Stimulated activated CD8-positive, alpha-beta memory T cell treated with anti-CD3 and anti-CD28 coated beads, Interleukin-7, amount 100 ng/mL, for 1 hour (primary cell): ENCODE results near the gene TCP1.
"Not testable (repeated sequence)": the region's sequence is repeated elsewhere in the genome, so short reads cannot be mapped to it uniquely, and the experiment has no call there.

Experiments
- DNase-seq, 2 donors: peaks; one replicate each; pipeline ENCODE4 v3.0.0-alpha.2; 2020; ENCODE audit warnings: low read depth in 2 of 2

TCP1 gene

DNA sequence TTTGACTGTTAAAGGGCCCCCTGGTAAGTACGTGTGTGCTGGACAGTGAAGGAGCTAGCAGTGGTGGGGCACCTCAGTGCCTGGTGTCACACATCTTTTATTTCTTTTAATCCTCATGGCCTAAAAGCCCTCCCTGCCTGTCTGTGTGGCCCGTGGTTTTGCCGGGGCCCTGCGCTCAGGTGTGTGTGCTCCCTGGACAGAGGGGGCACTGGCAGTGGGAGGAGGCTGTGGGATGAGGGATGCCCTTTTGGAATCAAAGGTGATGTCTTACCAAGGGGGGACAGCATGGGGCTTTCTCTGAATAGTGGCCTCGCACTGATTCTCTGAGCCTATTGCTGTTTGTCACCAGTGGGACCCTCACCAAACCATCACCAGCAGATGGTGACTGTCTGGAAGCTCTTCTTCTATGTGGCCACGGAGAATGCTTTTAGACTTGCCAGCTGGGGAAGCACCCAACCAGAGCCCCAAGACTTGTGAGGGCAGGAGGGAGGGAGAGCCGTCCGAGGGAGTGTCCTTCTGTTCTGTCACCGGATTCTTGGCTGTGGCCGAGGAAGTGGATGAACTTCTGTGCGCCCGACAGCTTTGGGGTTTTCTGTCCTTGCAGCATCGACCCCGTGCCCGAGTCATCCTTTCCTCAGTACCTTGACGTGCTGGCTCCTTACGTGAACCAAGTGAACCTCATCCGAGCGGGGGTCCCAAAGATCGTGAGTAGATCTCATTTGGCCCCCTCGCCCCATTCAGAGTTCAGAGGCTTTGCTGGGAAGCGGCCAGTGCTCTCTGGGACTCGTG, 28.7 kb upstream of the TCP1 start:
- DNase-seq: no peak

DNA sequence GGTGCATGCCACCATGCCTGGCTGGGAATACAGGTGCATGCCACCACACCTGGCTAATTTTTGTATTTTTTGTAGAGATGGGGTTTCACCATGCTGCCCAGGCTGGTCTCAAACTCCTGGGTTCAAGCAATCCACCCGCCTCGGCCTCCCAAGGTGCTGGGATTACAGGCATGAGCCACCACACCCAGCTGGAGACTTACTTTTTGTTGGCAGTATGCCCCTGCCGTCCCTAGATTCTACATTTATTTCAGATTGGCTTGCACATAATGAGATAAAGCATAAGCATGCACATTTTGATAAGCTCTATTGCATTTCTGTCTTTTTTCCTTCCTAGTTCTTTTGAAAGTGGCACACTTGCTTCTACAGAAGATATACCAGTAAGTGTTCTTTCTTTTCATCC, 27.4 kb upstream of the TCP1 start:
- not testable (repeated sequence) for DNase-seq

DNA sequence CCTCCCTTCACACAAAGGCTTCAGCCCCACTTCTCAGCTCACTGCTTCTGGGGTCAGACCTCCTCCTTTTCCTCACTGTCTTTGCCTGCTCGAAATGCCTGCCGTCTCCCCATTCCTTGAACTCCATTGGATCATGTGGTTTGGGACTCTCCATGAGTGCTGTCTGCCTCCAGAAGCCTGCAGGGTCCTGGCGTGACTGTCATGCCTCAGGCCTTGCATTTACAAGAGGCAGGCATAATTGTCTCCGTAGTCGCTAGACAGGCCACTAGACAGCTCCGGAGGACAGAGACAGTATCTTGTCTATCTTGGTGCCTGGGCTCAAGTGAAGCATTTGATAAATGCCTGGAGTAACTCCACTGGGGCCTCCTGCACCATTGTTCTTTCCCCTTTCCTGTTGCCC, 26.0 kb upstream of the TCP1 start:
- DNase-seq: no peak

DNA sequence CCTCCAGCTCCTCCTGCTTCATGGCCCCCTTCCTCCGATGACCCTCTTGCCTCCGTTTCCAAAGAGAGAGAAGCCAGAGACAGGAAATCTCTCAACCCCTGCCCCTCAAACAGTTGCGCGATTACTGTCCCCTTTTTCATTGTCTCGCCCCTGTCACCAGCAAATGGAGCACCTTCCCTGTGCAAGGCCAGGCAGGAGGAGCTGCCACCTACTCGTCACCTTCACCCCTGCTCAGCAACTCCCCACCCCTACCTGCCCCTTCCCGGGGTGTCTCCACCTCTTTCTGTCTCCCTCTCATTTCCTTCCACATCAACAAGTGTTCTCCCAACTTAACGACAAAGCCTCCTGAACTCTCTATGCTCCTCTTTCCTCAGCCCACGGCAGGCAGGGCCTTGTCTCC, 24.4 kb upstream of the TCP1 start:
- DNase-seq: no peak

DNA sequence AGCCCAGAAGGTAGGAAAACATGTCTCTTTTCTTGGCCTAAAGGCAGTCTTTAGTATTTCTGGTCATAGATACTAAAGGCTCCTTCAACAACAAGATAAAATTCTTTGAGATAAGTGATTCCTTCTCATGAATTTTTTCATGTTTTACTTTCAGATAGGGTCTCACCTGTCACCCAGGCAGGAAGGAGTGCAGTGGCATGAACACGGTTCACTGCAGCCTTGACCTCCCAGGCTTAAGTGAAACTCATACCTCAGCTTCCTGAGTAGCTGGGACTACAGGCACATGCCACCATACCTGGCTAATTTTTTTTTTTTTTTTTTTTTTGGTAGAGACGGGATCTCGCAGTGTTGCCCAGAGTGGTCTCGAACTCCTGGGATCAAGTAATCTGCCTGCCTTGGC, 19.7 kb upstream of the TCP1 start:
- no peak for DNase-seq

DNA sequence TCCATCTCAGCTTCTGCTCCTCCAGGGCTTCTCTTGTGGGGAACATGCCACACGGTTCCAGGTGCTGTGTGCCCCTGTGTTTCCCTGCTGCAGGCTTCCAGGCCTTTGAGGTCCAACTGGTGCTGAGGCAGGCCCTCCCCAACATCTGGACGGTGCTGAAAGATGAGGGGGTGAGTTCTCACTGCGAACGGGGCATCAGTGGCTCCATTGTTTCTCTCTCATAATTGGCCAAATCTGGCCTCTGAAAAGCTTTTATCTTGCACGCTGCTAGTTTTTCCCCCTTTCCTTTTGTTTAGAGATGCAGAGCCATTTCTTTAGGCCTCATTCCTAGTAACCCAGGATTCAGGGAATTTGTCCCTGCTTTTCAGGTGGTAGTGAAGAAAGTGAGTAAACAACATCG, 19.2 kb upstream of the TCP1 start:
- DNase-seq: no peak

DNA sequence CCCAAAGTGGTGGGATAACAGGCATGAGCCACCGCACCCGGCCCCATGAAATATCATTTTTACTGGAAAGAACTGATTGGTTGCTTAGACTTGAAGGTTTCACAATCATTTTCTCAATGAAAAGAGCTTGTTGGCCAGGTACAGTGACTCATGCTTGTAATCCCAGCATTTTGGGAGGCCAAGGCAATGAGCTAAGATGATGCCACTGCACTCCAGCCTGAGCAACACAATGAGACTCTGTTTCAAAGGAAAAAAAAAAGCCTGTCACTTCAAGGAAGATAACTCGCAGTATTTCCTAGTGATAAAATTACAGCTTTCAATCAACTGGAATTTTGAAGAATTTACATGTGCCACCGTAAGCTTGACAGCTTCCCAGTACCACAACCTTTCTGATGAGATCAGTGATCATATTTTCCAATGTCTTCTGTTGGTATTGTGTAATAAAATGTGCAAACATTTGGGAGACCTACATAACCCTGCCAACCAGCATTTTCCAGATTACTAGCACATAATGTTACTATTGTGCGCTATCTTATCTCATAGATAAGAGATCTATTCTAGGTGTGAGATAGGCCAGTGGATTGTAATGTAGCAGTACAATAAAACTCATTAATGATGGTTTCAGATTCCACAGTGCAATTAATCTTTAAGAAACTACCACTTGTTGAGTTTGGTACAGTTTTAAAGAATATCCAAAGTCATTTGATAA, 17.9 kb upstream of the TCP1 start:
- no peak for DNase-seq

DNA sequence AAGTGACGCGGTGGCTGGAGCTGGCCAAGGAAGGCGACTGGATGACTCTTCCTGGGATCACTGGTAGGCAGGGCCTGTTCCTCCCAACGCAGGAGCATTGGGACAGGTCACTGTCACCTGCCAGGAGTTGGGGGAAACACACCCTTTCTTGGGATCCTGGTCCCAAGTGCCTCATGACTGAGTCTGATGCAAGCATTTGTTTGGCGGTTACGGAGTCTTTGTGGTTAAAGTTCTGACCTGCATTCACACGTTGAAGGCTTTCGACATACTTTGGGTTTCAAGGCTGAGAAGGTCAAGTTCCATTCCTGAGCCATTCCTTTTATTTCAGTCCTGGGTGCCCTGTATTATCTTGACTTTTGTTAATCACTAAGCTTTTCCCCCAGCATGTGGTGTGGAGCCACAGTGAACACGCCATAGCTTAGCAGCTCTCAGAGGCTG, 16.6 kb upstream of the TCP1 start:
- DNase-seq: no peak

DNA sequence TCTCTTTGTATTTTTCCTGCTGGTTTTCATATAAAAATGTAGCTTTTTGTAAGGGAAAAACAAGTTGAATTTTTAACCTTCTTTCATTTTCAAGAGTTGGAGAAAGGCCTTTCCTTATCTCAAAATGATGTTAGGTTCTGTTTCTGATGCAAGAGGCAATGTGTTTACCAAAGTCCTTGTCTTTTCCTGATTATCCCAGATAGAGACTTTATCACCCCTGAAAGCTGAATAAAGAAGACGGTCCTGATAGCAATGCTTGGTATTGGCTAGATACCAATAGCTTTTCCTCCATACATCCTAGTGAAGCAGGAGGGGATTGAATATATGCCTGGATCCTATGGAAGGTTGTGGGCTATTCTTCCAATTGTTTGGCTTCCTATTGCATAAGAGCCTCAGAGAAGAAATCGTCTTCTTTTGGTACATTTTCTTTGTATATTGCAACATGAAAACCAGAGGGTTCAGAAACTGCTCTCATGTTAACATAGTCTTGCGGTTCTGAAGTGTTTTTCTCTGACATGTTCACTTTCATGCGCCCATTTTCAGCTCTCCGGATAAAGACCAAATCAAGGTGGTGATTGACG, 16.1 kb upstream of the TCP1 start:
- DNase-seq: no peak

DNA sequence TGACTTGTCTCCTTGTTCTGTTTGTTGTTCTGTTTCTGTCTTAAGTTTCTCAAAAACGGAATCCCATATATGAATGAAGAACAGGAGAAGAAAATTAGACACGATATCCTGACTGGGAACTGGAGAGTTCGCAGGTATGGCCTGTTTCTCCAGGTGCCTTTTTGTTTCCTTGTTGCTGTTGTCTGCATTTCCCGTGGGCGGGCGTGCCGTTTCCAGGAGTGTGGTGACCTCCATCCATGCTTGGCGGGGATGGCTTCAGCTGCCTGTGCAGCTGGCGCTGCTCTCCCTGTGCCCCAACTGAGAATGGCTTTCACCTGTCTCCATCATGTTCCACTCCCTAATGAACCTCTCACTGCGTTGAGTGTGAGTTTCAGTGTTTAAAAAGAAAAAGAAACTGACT, 15.1 kb upstream of the TCP1 start:
- no peak for DNase-seq

DNA sequence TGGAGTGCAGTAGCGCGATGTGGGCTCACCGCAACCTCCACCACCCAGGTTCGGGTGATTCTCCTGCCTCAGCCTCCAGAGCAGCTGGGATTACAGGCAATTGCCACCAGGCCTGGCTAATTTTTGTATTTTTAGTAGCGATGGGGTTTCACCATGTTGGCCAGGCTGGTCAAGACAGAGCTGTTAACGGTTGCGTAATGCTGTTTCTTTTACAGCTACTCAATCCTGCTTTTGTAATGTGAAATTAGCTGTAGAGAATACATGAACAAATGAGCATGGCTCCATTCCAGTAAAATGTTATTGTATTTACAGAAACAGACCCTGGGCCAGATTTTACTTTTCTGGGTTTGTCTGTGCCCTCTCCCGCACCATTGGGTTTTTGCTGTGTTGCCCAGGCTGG, 12.5 kb upstream of the TCP1 start:
- no peak for DNase-seq

DNA sequence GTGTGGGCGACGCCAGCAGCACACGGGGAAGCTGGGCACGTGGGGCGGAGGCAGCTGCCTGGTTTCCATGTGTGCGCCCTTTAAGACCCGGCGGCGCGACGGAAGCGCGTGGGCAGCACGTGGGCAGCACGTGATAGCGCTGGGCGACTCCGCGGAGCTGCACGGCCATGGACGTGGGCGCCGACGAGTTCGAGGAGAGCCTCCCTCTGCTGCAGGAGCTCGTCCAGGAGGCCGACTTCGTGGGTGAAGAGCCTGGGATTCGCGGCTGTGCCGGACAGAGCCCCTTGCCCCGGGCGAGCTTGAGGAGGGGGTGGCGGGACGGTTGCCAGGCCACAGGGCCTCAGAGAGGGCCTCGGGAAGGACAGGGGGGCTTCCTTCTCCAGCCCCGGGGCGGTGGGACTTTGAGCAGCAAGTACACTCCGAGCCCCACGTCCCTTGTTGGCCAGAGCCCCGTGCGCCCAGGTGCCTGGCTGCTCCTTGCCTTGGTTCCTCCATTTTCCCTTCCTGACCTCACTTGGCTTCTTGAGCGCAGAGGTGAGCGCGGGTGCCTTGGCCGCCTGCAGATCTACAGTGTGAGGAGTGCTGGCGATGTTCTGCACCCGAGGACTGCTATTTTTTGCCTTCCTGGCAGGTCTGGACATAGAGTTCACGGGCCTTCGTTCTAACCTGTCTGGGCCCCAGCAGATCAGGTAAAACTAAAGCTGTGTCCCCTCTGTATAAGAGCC, 10.9 kb upstream of the TCP1 start, which contains the start of gene PNLDC1:
Gene PNLDC1, plus strand, starts transcription at position 136 of the 725 bp plus-strand sequence. Its CDS starts 32 bp downstream, at position 168.
- DNase-seq: no peak

DNA sequence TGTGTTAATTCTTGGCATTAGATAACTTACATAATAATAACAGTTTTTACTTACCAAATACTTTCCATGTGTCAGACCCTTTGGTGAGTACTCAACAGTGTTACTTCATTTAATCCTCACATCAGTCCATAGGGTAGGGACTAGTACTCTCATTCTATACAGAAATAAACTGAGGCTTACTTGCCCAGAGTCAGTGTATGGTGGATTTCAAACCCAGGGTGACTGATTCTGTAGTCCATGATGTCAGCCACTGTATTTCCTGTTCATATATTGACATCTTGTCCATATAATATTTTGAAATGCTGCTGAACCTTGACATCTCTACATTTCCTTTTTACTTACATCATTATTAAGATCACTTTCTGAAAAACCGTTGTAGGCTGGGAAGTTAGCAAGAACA, 8.2 kb upstream of the TCP1 start:
- no peak for DNase-seq

DNA sequence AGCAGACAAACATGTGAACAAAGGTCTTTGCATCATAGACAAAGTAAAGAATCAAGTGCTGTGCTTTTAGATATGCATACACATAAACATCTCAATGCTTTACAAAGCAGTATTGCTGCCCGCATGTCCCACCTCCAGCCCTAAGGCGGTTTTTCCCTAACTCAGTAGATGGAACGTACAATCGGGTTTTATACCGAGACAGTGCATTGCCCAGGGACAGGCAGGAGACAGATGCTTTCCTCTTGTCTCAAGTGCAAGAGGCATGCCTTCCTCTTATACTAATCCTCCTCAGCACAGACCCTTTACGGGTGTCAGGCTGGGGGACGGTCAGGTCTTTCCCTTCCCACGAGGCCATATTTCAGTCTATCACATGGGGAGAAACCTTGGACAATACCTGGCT, 5.6 kb upstream of the TCP1 start:
- DNase-seq: not testable (repeated sequence)

DNA sequence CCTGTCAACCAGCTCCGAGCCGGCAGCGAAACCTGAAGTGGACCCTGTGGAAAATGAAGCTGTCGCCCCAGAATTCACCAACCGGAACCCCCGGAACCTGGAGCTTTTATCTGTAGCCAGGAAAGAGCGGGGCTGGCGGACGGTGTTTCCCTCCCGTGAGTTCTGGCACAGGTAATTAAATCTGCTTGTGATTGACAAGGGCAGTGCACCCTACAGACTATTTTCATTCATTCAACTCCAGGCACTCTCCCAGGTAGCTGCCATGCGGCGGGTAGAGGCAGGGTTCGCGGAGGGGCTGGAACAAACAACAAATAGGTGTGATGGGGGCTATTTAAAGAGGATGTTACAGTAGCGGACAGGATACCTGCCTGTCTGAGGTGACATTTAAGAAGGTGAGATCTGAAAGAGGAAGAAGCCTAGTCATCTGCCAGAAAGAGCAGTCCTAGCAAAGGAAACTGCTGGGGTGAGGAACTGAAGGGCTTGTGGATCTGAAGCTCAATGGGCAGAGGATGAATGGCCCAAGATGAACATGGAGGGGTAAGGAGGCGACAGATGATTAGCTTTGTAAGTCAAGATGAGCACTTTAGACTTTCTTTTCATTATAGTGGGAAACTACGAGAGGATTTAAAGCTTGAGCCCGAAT, 1.7 kb upstream of the TCP1 start:
- DNase-seq: no peak

DNA sequence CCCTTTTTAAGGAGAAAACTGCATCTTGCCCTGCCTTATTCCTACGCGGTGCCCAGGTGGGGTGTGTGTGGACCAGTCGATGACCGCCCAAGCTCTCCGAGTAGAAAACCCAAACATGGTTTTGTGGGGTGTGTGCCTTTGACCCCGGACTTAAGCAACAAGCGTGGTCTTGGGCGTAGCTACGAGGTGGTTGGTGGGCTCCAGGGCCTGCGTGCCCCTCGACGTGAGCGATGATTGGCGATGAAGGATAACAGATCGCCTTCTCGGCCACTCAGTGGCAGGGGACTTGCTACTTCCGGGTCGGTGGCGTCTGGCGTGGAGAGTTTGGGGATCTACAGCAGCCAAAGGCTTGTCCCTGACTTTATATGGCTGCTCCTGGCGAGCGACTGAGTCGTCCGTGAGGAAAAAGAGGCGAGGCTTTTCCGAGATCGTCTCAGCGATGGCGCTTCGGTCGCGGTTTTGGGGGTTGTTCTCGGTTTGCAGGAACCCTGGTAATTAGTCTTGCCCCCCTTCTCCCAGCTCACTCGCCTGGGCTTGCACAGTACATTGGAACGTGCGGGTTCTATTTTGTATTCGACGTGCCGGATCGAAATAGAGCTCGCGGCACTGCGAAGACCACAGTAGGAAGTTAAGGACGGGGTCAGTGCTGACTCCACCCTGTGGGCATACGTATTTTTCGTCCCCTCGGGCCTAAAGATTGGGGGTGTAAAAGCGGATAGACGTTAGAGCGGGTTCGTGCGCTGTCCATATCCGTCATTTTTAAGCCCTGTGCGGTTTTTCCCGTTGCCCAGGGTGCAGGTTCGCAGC, 950 bp upstream of the TCP1 start, which contains the start of gene MRPL18:
Gene MRPL18, plus strand, starts transcription at position 319 of the 807 bp plus-strand sequence. Its CDS starts 121 bp downstream, at position 440.
- DNase-seq: peak; percentile 72 to 74

DNA sequence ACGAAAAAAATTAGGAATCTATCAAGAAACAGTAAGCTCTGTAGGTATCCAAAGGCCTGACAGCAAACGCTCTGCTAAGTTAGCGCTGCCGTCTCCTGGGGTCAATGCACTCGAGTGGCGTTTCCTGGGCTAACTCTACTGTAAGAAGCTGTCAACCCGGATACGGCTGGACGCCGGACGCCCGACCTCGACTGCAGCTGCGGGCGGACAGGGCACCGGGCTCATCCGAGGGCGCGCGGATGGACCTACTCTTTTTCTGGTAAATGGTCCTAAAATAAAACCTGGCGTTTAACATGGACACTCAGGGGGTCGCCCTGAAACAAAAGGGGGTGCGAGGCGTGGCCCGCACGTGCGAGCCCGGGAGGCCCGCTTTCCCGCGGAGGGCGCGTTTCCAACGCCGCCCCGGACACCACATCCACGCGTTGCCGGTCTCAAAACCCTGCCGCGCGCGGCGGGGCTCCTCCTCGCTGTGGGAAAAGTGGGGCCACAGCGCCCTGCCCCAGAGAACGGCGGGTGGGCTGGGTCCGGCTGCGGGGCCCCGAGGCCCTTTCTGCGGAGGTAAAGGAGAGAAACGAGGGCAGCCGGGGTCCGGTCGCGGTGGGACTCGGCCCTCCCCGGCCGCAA, 537 bp downstream of the TCP1 start:
- DNase-seq: peak in 1 of 2 donors; percentile 11

DNA sequence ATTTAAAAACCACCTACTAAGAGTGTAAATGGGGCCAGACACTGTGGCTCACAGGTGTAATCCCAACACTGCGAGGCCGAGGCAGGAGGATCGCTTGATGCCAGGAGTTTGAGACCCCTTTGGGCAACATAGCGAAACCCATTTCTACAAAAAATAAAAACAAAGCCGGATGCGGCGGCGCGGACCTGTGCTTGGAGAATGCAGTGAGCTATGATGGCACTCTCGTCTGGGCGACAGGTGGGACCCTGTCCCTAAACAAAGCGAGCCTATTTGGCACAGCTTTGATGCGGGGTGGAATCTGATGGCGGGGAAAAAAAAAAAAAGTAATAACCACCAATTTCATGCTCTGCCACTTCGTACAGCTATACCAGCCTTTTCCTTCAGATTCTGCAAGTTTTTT, 1.1 kb downstream of the TCP1 start:
- DNase-seq: no peak

DNA sequence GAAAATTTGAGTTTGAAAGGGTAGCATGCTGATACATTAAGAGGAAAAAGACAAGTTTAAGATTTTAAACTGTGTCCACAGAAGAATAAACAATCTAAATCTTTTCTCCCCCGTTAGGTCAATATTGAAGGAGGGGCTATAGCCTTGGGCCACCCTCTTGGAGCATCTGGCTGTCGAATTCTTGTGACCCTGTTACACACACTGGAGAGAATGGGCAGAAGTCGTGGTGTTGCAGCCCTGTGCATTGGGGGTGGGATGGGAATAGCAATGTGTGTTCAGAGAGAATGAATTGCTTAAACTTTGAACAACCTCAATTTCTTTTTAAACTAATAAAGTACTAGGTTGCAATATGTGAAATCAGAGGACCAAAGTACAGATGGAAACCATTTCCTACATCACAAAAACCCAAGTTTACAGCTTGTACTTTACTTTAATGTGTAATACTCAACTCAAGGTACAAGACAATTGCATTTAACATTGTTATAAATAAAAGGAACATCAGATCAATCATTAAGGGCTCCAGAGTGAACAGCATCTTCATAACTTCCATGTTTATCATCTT, 10.8 kb downstream of the TCP1 start:
- no peak for DNase-seq

DNA sequence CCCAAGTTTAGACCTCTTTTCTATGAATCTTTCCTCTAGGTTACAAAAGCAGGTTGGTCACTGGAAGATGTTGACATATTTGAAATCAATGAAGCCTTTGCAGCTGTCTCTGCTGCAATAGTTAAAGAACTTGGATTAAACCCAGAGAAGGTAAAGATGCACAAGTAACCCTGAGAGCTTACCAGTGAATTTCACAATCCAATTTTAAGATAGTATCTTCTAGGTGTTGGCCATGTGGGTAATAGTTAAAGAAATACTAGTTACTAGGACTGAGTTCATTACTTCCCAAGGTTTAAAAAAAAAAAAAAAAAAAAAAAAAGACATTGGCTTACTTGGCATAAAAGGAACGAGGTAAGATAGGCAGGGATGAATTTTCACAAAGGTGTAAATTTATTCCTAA, 11.3 kb downstream of the TCP1 start:
- no peak for DNase-seq
